Measurements from ENCODE around the gene UBR2.

DNA sequence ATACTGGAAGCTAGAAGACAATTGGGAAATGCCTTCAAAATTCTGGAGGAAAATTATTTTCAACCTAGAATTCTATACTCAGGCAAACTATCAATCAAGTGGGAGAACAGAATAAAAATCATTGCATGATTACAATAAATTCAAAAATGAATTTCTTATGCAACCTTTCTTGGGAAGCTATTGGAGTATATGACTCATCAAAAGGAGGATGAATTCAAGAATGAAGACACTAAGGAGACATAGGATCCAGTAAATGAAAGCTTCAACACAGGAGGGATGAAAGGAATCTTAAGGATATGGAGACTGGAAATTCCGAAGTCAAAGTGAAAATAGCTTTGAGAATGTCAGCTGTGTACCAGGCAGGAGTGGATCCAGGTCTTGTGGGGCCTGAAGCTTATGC lies 12.6 kb upstream of the UBR2 start:
- no peak for TF ChIP-seq CREB1 (IDR thresholded peaks at IDR 0.05; ENCODE audit: low read depth)
- no peak for TF ChIP-seq TAF1 (IDR thresholded peaks at IDR 0.05; ENCODE audit: low read depth)
- TF ChIP-seq, protein P1, sequence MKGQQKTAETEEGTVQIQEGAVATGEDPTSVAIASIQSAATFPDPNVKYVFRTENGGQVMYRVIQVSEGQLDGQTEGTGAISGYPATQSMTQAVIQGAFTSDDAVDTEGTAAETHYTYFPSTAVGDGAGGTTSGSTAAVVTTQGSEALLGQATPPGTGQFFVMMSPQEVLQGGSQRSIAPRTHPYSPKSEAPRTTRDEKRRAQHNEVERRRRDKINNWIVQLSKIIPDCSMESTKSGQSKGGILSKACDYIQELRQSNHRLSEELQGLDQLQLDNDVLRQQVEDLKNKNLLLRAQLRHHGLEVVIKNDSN (IDR thresholded peaks at IDR 0.05) = no peak
- TF ChIP-seq, protein P2, sequence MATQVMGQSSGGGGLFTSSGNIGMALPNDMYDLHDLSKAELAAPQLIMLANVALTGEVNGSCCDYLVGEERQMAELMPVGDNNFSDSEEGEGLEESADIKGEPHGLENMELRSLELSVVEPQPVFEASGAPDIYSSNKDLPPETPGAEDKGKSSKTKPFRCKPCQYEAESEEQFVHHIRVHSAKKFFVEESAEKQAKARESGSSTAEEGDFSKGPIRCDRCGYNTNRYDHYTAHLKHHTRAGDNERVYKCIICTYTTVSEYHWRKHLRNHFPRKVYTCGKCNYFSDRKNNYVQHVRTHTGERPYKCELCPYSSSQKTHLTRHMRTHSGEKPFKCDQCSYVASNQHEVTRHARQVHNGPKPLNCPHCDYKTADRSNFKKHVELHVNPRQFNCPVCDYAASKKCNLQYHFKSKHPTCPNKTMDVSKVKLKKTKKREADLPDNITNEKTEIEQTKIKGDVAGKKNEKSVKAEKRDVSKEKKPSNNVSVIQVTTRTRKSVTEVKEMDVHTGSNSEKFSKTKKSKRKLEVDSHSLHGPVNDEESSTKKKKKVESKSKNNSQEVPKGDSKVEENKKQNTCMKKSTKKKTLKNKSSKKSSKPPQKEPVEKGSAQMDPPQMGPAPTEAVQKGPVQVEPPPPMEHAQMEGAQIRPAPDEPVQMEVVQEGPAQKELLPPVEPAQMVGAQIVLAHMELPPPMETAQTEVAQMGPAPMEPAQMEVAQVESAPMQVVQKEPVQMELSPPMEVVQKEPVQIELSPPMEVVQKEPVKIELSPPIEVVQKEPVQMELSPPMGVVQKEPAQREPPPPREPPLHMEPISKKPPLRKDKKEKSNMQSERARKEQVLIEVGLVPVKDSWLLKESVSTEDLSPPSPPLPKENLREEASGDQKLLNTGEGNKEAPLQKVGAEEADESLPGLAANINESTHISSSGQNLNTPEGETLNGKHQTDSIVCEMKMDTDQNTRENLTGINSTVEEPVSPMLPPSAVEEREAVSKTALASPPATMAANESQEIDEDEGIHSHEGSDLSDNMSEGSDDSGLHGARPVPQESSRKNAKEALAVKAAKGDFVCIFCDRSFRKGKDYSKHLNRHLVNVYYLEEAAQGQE (IDR thresholded peaks at IDR 0.05; ENCODE audit: low read depth) = no peak
